Neural cell (in vitro differentiated cells): ENCODE data around the gene SLC7A1. TPM values are rescaled to one million over a fixed set of nuclear protein-coding genes. Genes with fewer than 3 reads are reported as not detected.
"Not testable (repeated sequence)": the region's sequence is repeated elsewhere in the genome, so short reads cannot be mapped to it uniquely, and the experiment has no call there.

Experiments
- H2AFZ ChIP-seq: fragments of 200-600, 300-800 bp; sonication (generic), shearing (Covaris generic); 2 replicates; pipeline ENCODE4 v1.6.0; 2014; ENCODE audit warnings: low read depth, mild to moderate bottlenecking, antibody characterized with exemption, low read length, moderate library complexity
- H3F3A ChIP-seq: fragments of 200-600 bp; shearing (Covaris generic); 2 replicates; pipeline ENCODE4 v1.6.1; 2016; ENCODE audit warnings: mild to moderate bottlenecking, moderate library complexity, mixed read lengths, antibody characterized with exemption, low read length; ENCODE audit not compliant: insufficient read depth, poor library complexity, severe bottlenecking
- H3K27ac ChIP-seq: fragments of 200-600, 300-800 bp; sonication (generic), shearing (Covaris generic); 2 replicates; pipeline ENCODE4 v1.5.1; 2014; ENCODE audit warnings: mild to moderate bottlenecking, low read length, moderate library complexity
- H3K27me3 ChIP-seq: fragments of 300-800, 200-600 bp; sonication (generic), shearing (Covaris generic); 2 replicates; pipeline ENCODE4 v1.6.0; 2014; ENCODE audit warnings: mild to moderate bottlenecking, low read depth, low read length, moderate library complexity; ENCODE audit not compliant: insufficient read depth
- H3K36me3 ChIP-seq: fragments of 300-800, 200-600 bp; sonication (generic), shearing (Covaris generic); 2 replicates; pipeline ENCODE4 v1.5.1; 2014; ENCODE audit warnings: mild to moderate bottlenecking, antibody characterized with exemption, low read length, moderate library complexity; ENCODE audit not compliant: insufficient read depth
- H3K4me2 ChIP-seq: fragments of 300-800, 200-600 bp; sonication (generic), shearing (Covaris generic); 2 replicates; pipeline ENCODE4 v1.6.0; 2014; ENCODE audit warnings: mild to moderate bottlenecking, low read length
- H3K4me3 ChIP-seq: fragments of 300-800, 200-600 bp; sonication (generic), shearing (Covaris generic); 2 replicates; pipeline ENCODE4 v1.5.1; 2014; ENCODE audit warnings: mild to moderate bottlenecking, low read length, moderate library complexity
- H3K79me2 ChIP-seq: fragments of 200-600 bp; shearing (Covaris generic); replicated peaks from 2 replicates; pipeline ENCODE4 v1.6.0; 2014; ENCODE audit warnings: mild to moderate bottlenecking, low read length, moderate library complexity; ENCODE audit not compliant: insufficient read depth
- H3K9ac ChIP-seq: fragments of 300-800, 200-600 bp; sonication (generic), shearing (Covaris generic); 2 replicates; pipeline ENCODE4 v1.6.1; 2016; ENCODE audit warnings: mild to moderate bottlenecking, low read length, mixed read lengths
- H3K9me2 ChIP-seq: fragments of 200-600 bp; shearing (Covaris generic); 2 replicates; pipeline ENCODE4 v1.6.1; 2016; ENCODE audit warnings: mild to moderate bottlenecking, low read length, mixed read lengths; ENCODE audit not compliant: insufficient read depth
- H3K9me3 ChIP-seq: fragments of 200-600, 300-800 bp; sonication (generic), shearing (Covaris generic); 2 replicates; pipeline ENCODE4 v1.6.1; 2016; ENCODE audit warnings: mild to moderate bottlenecking, mixed run types, low read length, moderate library complexity, mixed read lengths
- H4K20me1 ChIP-seq: fragments of 200-600 bp; shearing (Covaris generic); 2 replicates; pipeline ENCODE4 v1.6.1; 2016; ENCODE audit warnings: mild to moderate bottlenecking, mixed run types; ENCODE audit not compliant: insufficient read depth
- EP300 ChIP-seq: fragments of 450-650 bp; conservative IDR thresholded peaks from 2 replicates; pipeline ENCODE4 v1.6.1; 2014; ENCODE audit warnings: antibody characterized with exemption, mild to moderate bottlenecking, moderate library complexity; ENCODE audit not compliant: poor library complexity, severe bottlenecking
- EZH2 ChIP-seq: fragments of 200-600, 300-800 bp; shearing (Covaris generic), sonication (generic); IDR thresholded peaks from 2 replicates; pipeline ENCODE4 v1.6.1; 2014; ENCODE audit warnings: antibody characterized with exemption, low read length, borderline replicate concordance, mild to moderate bottlenecking; ENCODE audit not compliant: insufficient read depth, poor library complexity, severe bottlenecking
- MXI1 ChIP-seq: fragments of 450-650 bp; conservative IDR thresholded peaks from 2 replicates; pipeline ENCODE4 v1.6.1; 2014; ENCODE audit warnings: antibody characterized with exemption, mild to moderate bottlenecking; ENCODE audit not compliant: poor library complexity, severe bottlenecking
- POLR2AphosphoS5 ChIP-seq: IDR thresholded peaks from 2 replicates; pipeline ENCODE4 v1.6.1; 2012
- RAD21 ChIP-seq: fragments of 450-650 bp; conservative IDR thresholded peaks from 2 replicates; pipeline ENCODE4 v1.6.1; 2014; ENCODE audit warnings: antibody characterized with exemption, mild to moderate bottlenecking, moderate library complexity
- SMC3 ChIP-seq: fragments of 450-650 bp; conservative IDR thresholded peaks from 2 replicates; pipeline ENCODE4 v1.6.1; 2014; ENCODE audit warnings: antibody characterized with exemption, mild to moderate bottlenecking, moderate library complexity; ENCODE audit not compliant: poor library complexity
- TAF1 ChIP-seq: IDR thresholded peaks from 2 replicates; pipeline ENCODE4 v1.6.1; 2012; ENCODE audit warnings: low read depth
- polyA minus RNA-seq: library from RNA; depleted of rRNA, polyadenylated mRNA; stranded (reverse); fragments of >200 nt; gene quantifications from 2 replicates; pipeline ENCODE4 v1.2.3, GENCODE V29; 2014
- polyA plus RNA-seq: library from polyadenylated mRNA; depleted of rRNA; stranded (reverse); fragments of >200 nt; gene quantifications from 2 replicates; pipeline ENCODE4 v1.2.3, GENCODE V29; 2014
- TF ChIP-seq, protein P1 (sequence below): fragments of 450-650 bp; IDR thresholded peaks from 2 replicates; pipeline ENCODE4 v1.5.1; 2014; ENCODE audit warnings: antibody characterized with exemption, mild to moderate bottlenecking, moderate library complexity; ENCODE audit not compliant: poor library complexity, severe bottlenecking
- TF ChIP-seq, protein P2 (sequence below): IDR thresholded peaks from 2 replicates; pipeline ENCODE4 v1.6.1; 2012; ENCODE audit warnings: borderline replicate concordance

Gene SLC7A1
- 2.6 and 5.7 TPM in 2 replicates for polyA plus RNA-seq
- 9.0 and 12.6 TPM in 2 replicates for polyA minus RNA-seq

GRCh38 chr13:29595380-29596063, at the start of gene SLC7A1:
SLC7A1 (minus strand) TSS chr13:29595688; CDS start chr13:29536188, 59,500 bp downstream.
- no peaks in the 10 kb centered on the region for H3K9me2 ChIP-seq
- H4K20me1 ChIP-seq: no peaks in the 10 kb centered on the region
- H3K4me2 ChIP-seq: peak within 1 kb of the TSS; percentile 85
- peak within 1 kb of the TSS; percentile 88 for H3K4me3 ChIP-seq
- TF ChIP-seq TAF1 (no peak), EP300 (no peak), EZH2 (no peak), RAD21 (peak; percentile 40), SMC3 (no peak), MXI1 (no peak), POLR2AphosphoS5 (peak; percentile 28)
- TF ChIP-seq, protein P1, sequence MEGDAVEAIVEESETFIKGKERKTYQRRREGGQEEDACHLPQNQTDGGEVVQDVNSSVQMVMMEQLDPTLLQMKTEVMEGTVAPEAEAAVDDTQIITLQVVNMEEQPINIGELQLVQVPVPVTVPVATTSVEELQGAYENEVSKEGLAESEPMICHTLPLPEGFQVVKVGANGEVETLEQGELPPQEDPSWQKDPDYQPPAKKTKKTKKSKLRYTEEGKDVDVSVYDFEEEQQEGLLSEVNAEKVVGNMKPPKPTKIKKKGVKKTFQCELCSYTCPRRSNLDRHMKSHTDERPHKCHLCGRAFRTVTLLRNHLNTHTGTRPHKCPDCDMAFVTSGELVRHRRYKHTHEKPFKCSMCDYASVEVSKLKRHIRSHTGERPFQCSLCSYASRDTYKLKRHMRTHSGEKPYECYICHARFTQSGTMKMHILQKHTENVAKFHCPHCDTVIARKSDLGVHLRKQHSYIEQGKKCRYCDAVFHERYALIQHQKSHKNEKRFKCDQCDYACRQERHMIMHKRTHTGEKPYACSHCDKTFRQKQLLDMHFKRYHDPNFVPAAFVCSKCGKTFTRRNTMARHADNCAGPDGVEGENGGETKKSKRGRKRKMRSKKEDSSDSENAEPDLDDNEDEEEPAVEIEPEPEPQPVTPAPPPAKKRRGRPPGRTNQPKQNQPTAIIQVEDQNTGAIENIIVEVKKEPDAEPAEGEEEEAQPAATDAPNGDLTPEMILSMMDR: no peak
- TF ChIP-seq, protein P2, sequence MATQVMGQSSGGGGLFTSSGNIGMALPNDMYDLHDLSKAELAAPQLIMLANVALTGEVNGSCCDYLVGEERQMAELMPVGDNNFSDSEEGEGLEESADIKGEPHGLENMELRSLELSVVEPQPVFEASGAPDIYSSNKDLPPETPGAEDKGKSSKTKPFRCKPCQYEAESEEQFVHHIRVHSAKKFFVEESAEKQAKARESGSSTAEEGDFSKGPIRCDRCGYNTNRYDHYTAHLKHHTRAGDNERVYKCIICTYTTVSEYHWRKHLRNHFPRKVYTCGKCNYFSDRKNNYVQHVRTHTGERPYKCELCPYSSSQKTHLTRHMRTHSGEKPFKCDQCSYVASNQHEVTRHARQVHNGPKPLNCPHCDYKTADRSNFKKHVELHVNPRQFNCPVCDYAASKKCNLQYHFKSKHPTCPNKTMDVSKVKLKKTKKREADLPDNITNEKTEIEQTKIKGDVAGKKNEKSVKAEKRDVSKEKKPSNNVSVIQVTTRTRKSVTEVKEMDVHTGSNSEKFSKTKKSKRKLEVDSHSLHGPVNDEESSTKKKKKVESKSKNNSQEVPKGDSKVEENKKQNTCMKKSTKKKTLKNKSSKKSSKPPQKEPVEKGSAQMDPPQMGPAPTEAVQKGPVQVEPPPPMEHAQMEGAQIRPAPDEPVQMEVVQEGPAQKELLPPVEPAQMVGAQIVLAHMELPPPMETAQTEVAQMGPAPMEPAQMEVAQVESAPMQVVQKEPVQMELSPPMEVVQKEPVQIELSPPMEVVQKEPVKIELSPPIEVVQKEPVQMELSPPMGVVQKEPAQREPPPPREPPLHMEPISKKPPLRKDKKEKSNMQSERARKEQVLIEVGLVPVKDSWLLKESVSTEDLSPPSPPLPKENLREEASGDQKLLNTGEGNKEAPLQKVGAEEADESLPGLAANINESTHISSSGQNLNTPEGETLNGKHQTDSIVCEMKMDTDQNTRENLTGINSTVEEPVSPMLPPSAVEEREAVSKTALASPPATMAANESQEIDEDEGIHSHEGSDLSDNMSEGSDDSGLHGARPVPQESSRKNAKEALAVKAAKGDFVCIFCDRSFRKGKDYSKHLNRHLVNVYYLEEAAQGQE: no peak
- no peaks in the 10 kb centered on the region for H3K36me3 ChIP-seq
- no peak within 1 kb of the TSS for H2AFZ ChIP-seq
- no peaks in the 10 kb centered on the region for H3K9me3 ChIP-seq
- no peak within 1 kb of the TSS for H3K27ac ChIP-seq
- peak within 1 kb of the TSS; percentile 79 for H3K9ac ChIP-seq
- H3K27me3 ChIP-seq: peaks cover 5% of the 10 kb centered on the region
- no peaks in the 10 kb centered on the region for H3F3A ChIP-seq
- H3K79me2 ChIP-seq: peaks cover 5% of the 10 kb centered on the region

- H4K20me1 ChIP-seq: no peaks in the 10 kb centered on the region
- H3K27ac ChIP-seq: no peak overlapping the region
- no peak overlapping the region for H3K9ac ChIP-seq
- no peaks in the 10 kb centered on the region for H3K9me3 ChIP-seq
- no peaks in the 10 kb centered on the region for H3K9me2 ChIP-seq
- H3K4me3 ChIP-seq: no peak overlapping the region
- H3K79me2 ChIP-seq: no peaks in the 10 kb centered on the region
- H2AFZ ChIP-seq: no peak overlapping the region
- no peaks in the 10 kb centered on the region for H3F3A ChIP-seq
- H3K36me3 ChIP-seq: no peaks in the 10 kb centered on the region
- TF ChIP-seq TAF1: no peak
- TF ChIP-seq EZH2: no peak
- H3K4me2 ChIP-seq: no peak overlapping the region
- no peaks in the 10 kb centered on the region for H3K27me3 ChIP-seq
Observed at GRCh38 chr13:29640665-29641064, 45.2 kb upstream of the SLC7A1 start.

GRCh38 chr13:29636831-29637230, 41.3 kb upstream of the SLC7A1 start:
- H3K4me2 ChIP-seq, H3K79me2 ChIP-seq, H3K27ac ChIP-seq, H3K9me2 ChIP-seq, H3K4me3 ChIP-seq, H3K36me3 ChIP-seq, H3K27me3 ChIP-seq, H4K20me1 ChIP-seq, H3K9me3 ChIP-seq, H2AFZ ChIP-seq, H3F3A ChIP-seq, H3K9ac ChIP-seq: not testable (repeated sequence)
